Endothelial cell of umbilical vein (primary cell): Measurements from ENCODE around the gene CMTR1. TPM values are rescaled to one million over a fixed set of nuclear protein-coding genes. Genes with fewer than 3 reads are reported as not detected.

Experiments used
- BruUV-seq: library from RNA; stranded (reverse); fragments of 400-500 nt; replicated peaks from 2 replicates; lab custom pipeline; 2021; lab: Mats Ljungman, UMichigan
- CTCF ChIA-PET: fragments of 300-600, 350-600 bp; sonication (Branson Sonifier 250); formaldehyde crosslinking; loops from one replicate; lab custom pipeline; 2021; ENCODE audit warnings: antibody characterized with exemption, inconsistent platforms; lab: Charles Lee
- POLR2A ChIA-PET: fragments of 300-600, 350-600 bp; sonication (Branson Sonifier 250); formaldehyde crosslinking; loops from one replicate; lab custom pipeline; 2021; ENCODE audit warnings: antibody characterized with exemption, inconsistent platforms; lab: Charles Lee
- DNase-seq: peaks from one replicate; pipeline ENCODE4 v3.0.0-alpha.2; 2011; ENCODE audit warnings: low read depth, low spot score
- FAIRE-seq: peaks from 2 replicates; lab custom pipeline; 2011; peaks lifted over from hg19 to GRCh38; lab: Jason Lieb, UNC
- H2AFZ ChIP-seq: 2 replicates; pipeline ENCODE4 v1.6.0; 2012; ENCODE audit warnings: low read depth, low read length, control low read depth, inconsistent platforms
- H3K27ac ChIP-seq: 2 replicates; pipeline ENCODE4 v1.5.1; 2011; ENCODE audit warnings: low read depth, mild to moderate bottlenecking, control low read depth, low read length, moderate library complexity; ENCODE audit not compliant: insufficient read depth
- H3K27me3 ChIP-seq, 2 experiments: 2 replicates each; pipeline versions ENCODE4 v1.6.0 to v1.6.1; 2011; ENCODE audit warnings: low read length in 2 of 2, mixed read lengths in 1 of 2; ENCODE audit not compliant: control insufficient read depth in 2 of 2, insufficient read depth in 2 of 2
- H3K36me3 ChIP-seq, 2 experiments: 2 replicates in 1 of 2; 3 replicates in 1 of 2; pipeline ENCODE4 v1.5.1; 2011; ENCODE audit warnings: low read length in 2 of 2, mild to moderate bottlenecking in 1 of 2, moderate library complexity in 1 of 2; ENCODE audit not compliant: control insufficient read depth in 2 of 2, insufficient read depth in 2 of 2; ENCODE audit errors: extremely low read depth in 1 of 2
- H3K4me1 ChIP-seq: 3 replicates; pipeline ENCODE4 v1.5.1; 2011; ENCODE audit warnings: mild to moderate bottlenecking, low read length; ENCODE audit not compliant: control insufficient read depth, insufficient read depth; ENCODE audit errors: extremely low read depth
- H3K4me2 ChIP-seq: 2 replicates; pipeline ENCODE4 v1.6.1; 2011; ENCODE audit warnings: low read length, control low read depth, mixed read lengths; ENCODE audit not compliant: insufficient read depth
- H3K4me3 ChIP-seq, 3 experiments: fragments of 200-600 bp in 1 of 3; sonication (generic), shearing (Covaris generic) in 1 of 3; replicated peaks in 1 of 3; 2 replicates each; pipeline ENCODE4 v1.5.1; 2011 to 2016; ENCODE audit warnings: control low read depth in 3 of 3, low read length in 3 of 3, mild to moderate bottlenecking in 2 of 3, inconsistent platforms in 1 of 3, low read depth in 1 of 3, moderate library complexity in 1 of 3; ENCODE audit not compliant: insufficient read depth in 1 of 3
- H3K79me2 ChIP-seq: 2 replicates; pipeline ENCODE4 v1.6.0; 2012; ENCODE audit warnings: low read length, inconsistent platforms; ENCODE audit not compliant: control insufficient read depth, insufficient read depth
- H3K9ac ChIP-seq: replicated peaks from 2 replicates; pipeline ENCODE3; 2011; ENCODE audit warnings: low read length, control low read depth; ENCODE audit not compliant: insufficient read depth; ENCODE audit errors: extremely low read depth
- H3K9me1 ChIP-seq: replicated peaks from 3 replicates; pipeline ENCODE4 v1.6.0; 2011; ENCODE audit warnings: mild to moderate bottlenecking, low read length; ENCODE audit not compliant: control insufficient read depth, insufficient read depth; ENCODE audit errors: extremely low read depth
- H3K9me3 ChIP-seq: replicated peaks from 2 replicates; pipeline ENCODE4 v1.5.1; 2012; ENCODE audit warnings: low read length, inconsistent platforms; ENCODE audit not compliant: control insufficient read depth, insufficient read depth
- H4K20me1 ChIP-seq: replicated peaks from 2 replicates; pipeline ENCODE3; 2011; ENCODE audit warnings: mild to moderate bottlenecking, low read length; ENCODE audit not compliant: control insufficient read depth, insufficient read depth; ENCODE audit errors: extremely low read depth
- CTCF ChIP-seq, 2 donors: IDR thresholded peaks; 1 replicate in 1 of 2; 2 replicates in 1 of 2; pipeline ENCODE4 v1.5.1; 2011; ENCODE audit warnings: low read length in 2 of 2, mild to moderate bottlenecking in 2 of 2, moderate library complexity in 2 of 2, control low read depth in 1 of 2, inconsistent platforms in 1 of 2, low read depth in 1 of 2; ENCODE audit not compliant: insufficient read depth in 1 of 2; ENCODE audit errors: extremely low read depth in 1 of 2
- EZH2 ChIP-seq: IDR thresholded peaks from 2 replicates; pipeline ENCODE4 v1.6.1; 2012; ENCODE audit warnings: borderline replicate concordance, low read depth, mild to moderate bottlenecking, moderate library complexity, low read length, inconsistent platforms; ENCODE audit not compliant: severe bottlenecking
- FOS ChIP-seq: IDR thresholded peaks from 2 replicates; pipeline ENCODE4 v1.6.1; 2011; ENCODE audit warnings: mild to moderate bottlenecking, low read length, moderate library complexity, borderline replicate concordance; ENCODE audit not compliant: insufficient read depth
- GATA2 ChIP-seq: IDR thresholded peaks from 2 replicates; pipeline ENCODE4 v1.7.0; 2011; ENCODE audit warnings: low read depth, mild to moderate bottlenecking, moderate library complexity, mixed read lengths, low read length; ENCODE audit not compliant: insufficient read length, insufficient read depth
- JUN ChIP-seq: IDR thresholded peaks from 2 replicates; pipeline ENCODE4 v1.6.1; 2011; ENCODE audit warnings: borderline replicate concordance, low read depth; ENCODE audit not compliant: insufficient read length, insufficient read depth
- MAX ChIP-seq: IDR thresholded peaks from 2 replicates; pipeline ENCODE4 v1.6.1; 2011; ENCODE audit not compliant: insufficient read depth, insufficient read length
- POLR2A ChIP-seq: IDR thresholded peaks from 2 replicates; pipeline ENCODE4 v1.6.1; 2012; ENCODE audit warnings: low read depth, mild to moderate bottlenecking, control low read depth, low read length
- POLR2AphosphoS5 ChIP-seq: IDR thresholded peaks from 2 replicates; pipeline ENCODE4 v1.6.1; 2012; ENCODE audit warnings: low read depth, mild to moderate bottlenecking, control low read depth, low read length, moderate library complexity; ENCODE audit not compliant: insufficient read depth
- dilution Hi-C: fragments of 300-500 bp; cut with MboI; formaldehyde crosslinking; loops from one replicate; pipeline ENCODE4 v1.15.0; 2019; ENCODE audit warnings: low sequenced_read_pairs; ENCODE audit not compliant: extremely low pct_ligation_motif_present
- intact Hi-C: fragments of 100-400 bp; cut with micrococcal nuclease; formaldehyde crosslinking; loops from one replicate; pipeline ENCODE4 v1.10.0; 2022
- polyA plus RNA-seq, 4 experiments: library from polyadenylated mRNA; depleted of rRNA in 3 of 4; stranded (reverse) in 3 of 4; unstranded in 1 of 4; fragments of >200 nt; gene quantifications; 2 replicates each; pipeline versions ENCODE4 v1.2.1 to v1.2.3, GENCODE V29; 2011 to 2012; ENCODE audit warnings: missing spikeins in 1 of 4
- total RNA-seq: library from RNA; stranded (reverse); gene quantifications from 2 replicates; pipeline ENCODE4 v1.2.3, GENCODE V29; 2021

Gene CMTR1
- total and polyA plus RNA-seq, 2 donors (not counting 3 experiments of a cell fraction or from before 2014, with no cell fraction given), result 19.5 to 38.0 TPM

- Histone ChIP-seq H3K4me1 (peaks cover 23% of the 10 kb centered on the region), H3K27ac (no peak overlapping the region), H3K4me2 (no peak overlapping the region), H4K20me1 (no peaks in the 10 kb centered on the region), H2AFZ (no peak overlapping the region), H3K4me3 (no peak overlapping the region), H3K9me3 (no peaks in the 10 kb centered on the region), H3K27me3 (no peaks in the 10 kb centered on the region), H3K79me2 (no peaks in the 10 kb centered on the region), H3K9me1 (no peaks in the 10 kb centered on the region), H3K36me3 (no peaks in the 10 kb centered on the region), H3K9ac (no peak overlapping the region)
- POLR2A ChIA-PET, result no interaction called here
- dilution Hi-C loops, result no loop called here
- TF ChIP-seq EZH2, result no peak
- no peak for TF ChIP-seq GATA2
- no peak for TF ChIP-seq MAX
- TF ChIP-seq POLR2AphosphoS5, result no peak
- no peak for TF ChIP-seq JUN
- TF ChIP-seq FOS, result no peak
- TF ChIP-seq CTCF (IDR thresholded peaks at IDR 0.05; ENCODE audit: extremely low read depth in 1 of 2, insufficient read depth in 1 of 2, low read depth in 1 of 2, low read length in 2 of 2), result no peak
- no peak for TF ChIP-seq POLR2A
- intact Hi-C loops, result no loop called here
- no TSS peak for BruUV-seq
- CTCF ChIA-PET, result no interaction called here
- FAIRE-seq, result no peak
- no peak for DNase-seq
Observed at GRCh38 chr6:37520926-37521325, 87.9 kb downstream of the CMTR1 start.
